ENCODE measurements around the gene GATM. TPM values are rescaled to one million over a fixed set of nuclear protein-coding genes. Genes with fewer than 3 reads are reported as not detected.

GATM gene
- total RNA-seq, 2 donors from 2014 or later: 1,064 to 1,447 TPM

DNA sequence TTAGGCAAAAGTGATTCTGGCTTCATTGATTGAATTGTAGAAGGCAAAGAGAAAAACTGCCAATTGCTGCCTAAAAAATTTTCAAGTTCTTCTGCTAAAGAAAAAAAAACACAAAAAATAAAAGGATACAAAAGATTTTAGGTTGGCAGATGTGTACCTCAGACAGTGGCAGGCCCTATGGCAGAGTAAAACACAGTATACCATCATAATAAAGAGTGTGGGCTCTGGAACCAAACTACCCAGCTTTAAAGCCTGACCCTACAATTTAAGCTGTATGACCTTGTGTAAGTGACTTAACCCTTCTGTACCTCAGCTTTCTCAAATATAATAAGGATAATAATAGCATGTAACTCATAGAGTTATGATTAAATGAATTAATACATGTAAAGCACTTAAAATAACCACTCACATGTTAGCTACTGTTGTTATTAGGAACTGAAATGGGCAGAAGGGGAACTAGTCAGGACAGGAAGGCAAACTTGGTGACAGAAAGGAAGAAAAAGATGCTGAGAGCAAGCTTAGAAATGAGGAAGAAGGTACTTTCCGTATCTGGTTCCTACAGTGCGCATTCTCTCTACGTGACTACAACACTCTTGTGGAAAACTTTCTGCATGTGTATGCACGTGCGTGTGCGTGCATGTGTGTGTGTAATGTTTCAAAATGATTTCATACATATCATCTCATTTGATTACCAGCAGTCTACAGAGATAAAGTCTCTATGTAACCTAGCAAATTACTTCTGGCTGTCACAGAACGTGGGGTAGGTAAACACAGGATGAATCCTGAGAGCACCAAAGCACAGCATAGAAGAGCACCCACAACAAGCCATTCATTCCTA lies 13.6 kb upstream of the GATM start:
- WGBS, 2 donors: 20 to 39% methylated on average over 7 of the region's 7 CpGs
- no peak for DNase-seq
- intact Hi-C loops (cut with DNase I): loop anchor here (5.0 kb wide), 1 partner anchor 190 kb away; no protein-coding TSS in a partner anchor
- peak overlapping the region in 3 of 4 donors; percentile 35 to 94 (median 70) for H3K27ac ChIP-seq
- H3K9me3 ChIP-seq: no peaks in the 10 kb centered on the region
- TF ChIP-seq, protein P1, sequence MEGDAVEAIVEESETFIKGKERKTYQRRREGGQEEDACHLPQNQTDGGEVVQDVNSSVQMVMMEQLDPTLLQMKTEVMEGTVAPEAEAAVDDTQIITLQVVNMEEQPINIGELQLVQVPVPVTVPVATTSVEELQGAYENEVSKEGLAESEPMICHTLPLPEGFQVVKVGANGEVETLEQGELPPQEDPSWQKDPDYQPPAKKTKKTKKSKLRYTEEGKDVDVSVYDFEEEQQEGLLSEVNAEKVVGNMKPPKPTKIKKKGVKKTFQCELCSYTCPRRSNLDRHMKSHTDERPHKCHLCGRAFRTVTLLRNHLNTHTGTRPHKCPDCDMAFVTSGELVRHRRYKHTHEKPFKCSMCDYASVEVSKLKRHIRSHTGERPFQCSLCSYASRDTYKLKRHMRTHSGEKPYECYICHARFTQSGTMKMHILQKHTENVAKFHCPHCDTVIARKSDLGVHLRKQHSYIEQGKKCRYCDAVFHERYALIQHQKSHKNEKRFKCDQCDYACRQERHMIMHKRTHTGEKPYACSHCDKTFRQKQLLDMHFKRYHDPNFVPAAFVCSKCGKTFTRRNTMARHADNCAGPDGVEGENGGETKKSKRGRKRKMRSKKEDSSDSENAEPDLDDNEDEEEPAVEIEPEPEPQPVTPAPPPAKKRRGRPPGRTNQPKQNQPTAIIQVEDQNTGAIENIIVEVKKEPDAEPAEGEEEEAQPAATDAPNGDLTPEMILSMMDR (IDR thresholded peaks at IDR 0.05): no peak
- TF ChIP-seq POLR2A (IDR thresholded peaks at IDR 0.05): no peak
- H3K27me3 ChIP-seq: no peaks in the 10 kb centered on the region
- H3K4me1 ChIP-seq: peaks cover 96% of the 10 kb centered on the region
- H3K36me3 ChIP-seq (replicated peaks in 1 of 2; ENCODE audit: insufficient read depth in 1 of 2, low read depth in 2 of 2): no peaks in the 10 kb centered on the region
- ATAC-seq: no peak
- no peak overlapping the region for H3K4me3 ChIP-seq

DNA sequence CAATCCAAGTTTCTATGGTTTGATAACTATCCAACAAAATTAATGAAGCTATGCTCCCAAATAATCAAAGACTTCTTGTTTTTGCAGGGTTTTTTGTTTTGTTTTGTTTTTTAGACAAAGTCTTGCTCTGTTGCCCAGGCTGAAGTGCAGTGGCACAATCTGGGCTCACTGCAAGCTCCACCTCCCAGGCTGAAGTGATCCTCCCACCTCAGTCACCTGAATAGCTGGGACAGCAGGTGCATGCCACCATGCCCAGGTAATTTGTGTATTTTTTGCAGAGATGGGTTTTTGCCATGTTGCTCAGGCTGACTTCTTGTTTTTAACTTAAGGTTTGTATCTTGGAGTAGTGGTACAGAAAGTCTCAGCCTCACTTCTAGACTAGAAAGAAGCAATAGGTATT lies 11.0 kb upstream of the GATM start:
- peaks cover 97% of the 10 kb centered on the region for H3K4me1 ChIP-seq

DNA sequence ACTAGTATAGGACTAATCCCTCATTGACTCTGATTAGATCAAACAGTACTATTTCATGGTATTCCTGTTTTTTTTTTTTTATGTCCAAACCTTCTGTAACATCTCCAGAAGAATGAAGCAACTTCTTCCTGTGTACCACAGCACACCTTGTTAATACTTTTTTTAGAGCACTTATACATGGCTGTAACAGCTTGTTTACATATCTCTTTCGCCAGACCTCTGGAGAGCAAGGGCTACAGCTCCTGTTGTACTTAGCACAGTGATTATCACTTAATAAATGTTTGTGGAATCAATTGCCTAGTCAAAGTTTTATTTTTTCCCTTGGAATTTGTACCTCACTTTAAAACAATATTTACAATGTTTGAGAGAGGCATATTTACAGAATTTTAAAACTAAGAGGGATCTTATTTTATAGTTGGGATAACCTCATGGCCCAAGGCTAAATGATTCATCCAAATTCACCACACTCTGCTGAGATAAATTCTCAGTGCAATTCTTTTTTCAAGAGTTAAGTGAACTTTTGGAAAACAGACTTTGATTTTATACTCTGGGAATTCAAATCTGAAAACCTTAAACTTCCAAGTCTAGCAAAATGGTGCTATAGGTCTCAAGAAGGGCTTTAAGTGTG lies 9.2 kb upstream of the GATM start:
- peak in 2 of 4 donors; percentile 36 to 57 for DNase-seq
- 18 to 21% methylated on average over 1 of the region's 1 CpG for whole genome bisulfite sequencing, 2 donors
- peak; percentile 60 for ATAC-seq
- no peaks in the 10 kb centered on the region for H3K36me3 ChIP-seq (replicated peaks in 1 of 2; ENCODE audit: insufficient read depth in 1 of 2, low read depth in 2 of 2)
- H3K9me3 ChIP-seq: no peaks in the 10 kb centered on the region
- TF ChIP-seq, protein P1 (IDR thresholded peaks at IDR 0.05): no peak
- TF ChIP-seq POLR2A (IDR thresholded peaks at IDR 0.05): peak in 2 of 3 donors; percentile 14 to 18
- H3K27ac ChIP-seq: peak overlapping the region in 3 of 4 donors; percentile 66 to 94 (median 75)
- intact Hi-C loops (cut with DNase I): no loop called here
- no peaks in the 10 kb centered on the region for H3K27me3 ChIP-seq
- H3K4me1 ChIP-seq: peaks cover 95% of the 10 kb centered on the region
- no peak overlapping the region for H3K4me3 ChIP-seq

More for the DNA sequence above, 11.0 kb upstream of the GATM start:
- no peaks in the 10 kb centered on the region for H3K9me3 ChIP-seq
- H3K27ac ChIP-seq: peak overlapping the region in 3 of 4 donors; percentile 35 to 94 (median 70)
- ATAC-seq: peak; percentile 30
- intact Hi-C loops (cut with DNase I): no loop called here
- peak in 3 of 4 donors; percentile 41 to 61 (median 47) for DNase-seq
- no peak overlapping the region for H3K4me3 ChIP-seq
- no peaks in the 10 kb centered on the region for H3K27me3 ChIP-seq
- H3K36me3 ChIP-seq (replicated peaks in 1 of 2; ENCODE audit: insufficient read depth in 1 of 2, low read depth in 2 of 2): no peaks in the 10 kb centered on the region
- TF ChIP-seq, protein P1 (IDR thresholded peaks at IDR 0.05): no peak
- TF ChIP-seq POLR2A (IDR thresholded peaks at IDR 0.05): no peak

DNA sequence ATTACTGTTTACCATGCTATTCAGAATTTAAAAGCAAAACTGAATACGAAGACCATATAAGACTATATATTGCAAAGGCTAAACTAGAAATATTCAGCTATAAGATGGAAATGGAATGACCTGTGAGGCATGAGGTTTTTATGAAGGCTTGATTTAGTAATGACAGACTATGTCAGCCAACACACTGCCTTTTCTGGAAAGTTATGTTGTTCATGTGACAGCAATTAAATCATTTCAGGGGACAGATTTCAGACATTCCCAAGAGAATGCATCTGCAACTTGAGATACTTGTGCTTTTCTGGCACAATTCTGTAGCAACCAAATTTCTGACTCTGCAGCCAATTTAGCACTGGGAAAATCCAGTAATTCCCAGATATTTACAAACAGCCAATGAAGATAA lies 8.6 kb upstream of the GATM start:
- H3K27me3 ChIP-seq: no peaks in the 10 kb centered on the region
- intact Hi-C loops (cut with DNase I): no loop called here
- no peak for TF ChIP-seq POLR2A (IDR thresholded peaks at IDR 0.05)
- TF ChIP-seq, protein P1 (IDR thresholded peaks at IDR 0.05): no peak
- WGBS, 2 donors: 30 to 31% methylated on average over 1 of the region's 1 CpG
- no peaks in the 10 kb centered on the region for H3K9me3 ChIP-seq
- ATAC-seq (no peak), DNase-seq (no peak)
- peak overlapping the region; percentile 49 to 94 (median 70) for H3K27ac ChIP-seq
- H3K36me3 ChIP-seq (replicated peaks in 1 of 2; ENCODE audit: insufficient read depth in 1 of 2, low read depth in 2 of 2): no peaks in the 10 kb centered on the region
- H3K4me3 ChIP-seq: no peak overlapping the region
- peaks cover 95% of the 10 kb centered on the region for H3K4me1 ChIP-seq
